ENCODE data around the gene LTBP1. TPM values are rescaled to one million over a fixed set of nuclear protein-coding genes. Genes with fewer than 3 reads are reported as not detected.

LTBP1 gene
- total and polyA plus RNA-seq, 2 of the 13 experiments (the other 11 are each of a cell fraction or from before 2014, with no cell fraction given): 0.12 to 0.22 TPM

DNA sequence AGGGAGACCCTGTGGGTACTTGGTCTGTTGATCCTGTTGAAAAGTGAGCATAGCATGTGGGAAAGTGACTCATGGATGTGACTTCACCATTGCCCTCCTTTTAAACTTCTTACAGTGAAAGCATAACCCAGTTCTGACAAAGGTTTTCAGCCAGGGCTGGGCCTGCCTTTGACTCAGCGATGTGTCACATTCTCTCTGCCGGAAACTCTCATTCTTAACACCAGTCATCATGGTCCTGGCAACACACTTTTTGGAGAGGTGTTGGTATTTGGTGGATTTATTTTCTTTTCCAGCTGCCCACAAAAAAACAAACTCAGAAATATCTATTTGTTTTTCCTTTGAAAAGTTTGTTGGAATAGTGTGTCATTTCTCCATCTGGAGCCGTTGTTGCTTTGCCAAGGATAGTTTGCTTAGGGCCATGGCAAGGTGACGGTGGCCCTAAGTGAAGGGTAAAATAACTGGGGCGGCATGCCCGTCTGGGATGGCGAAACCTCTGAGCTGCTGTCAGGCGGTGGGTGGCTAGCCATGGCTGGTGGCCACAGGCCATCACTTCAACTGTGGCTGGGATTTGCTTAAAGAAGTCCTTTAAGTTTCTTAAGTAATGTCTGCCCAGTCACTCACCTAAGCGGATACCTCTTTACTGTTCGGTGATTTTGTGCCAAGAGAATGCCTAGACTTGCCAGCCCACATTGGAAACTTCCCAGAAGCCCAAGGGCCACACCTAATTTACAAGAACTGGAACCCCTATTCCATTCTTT lies 123.3 kb downstream of the LTBP1 start:
- Histone ChIP-seq H3K9ac (ENCODE audit: insufficient read depth, low read depth, low read length) (no peak overlapping the region), H3K36me3 (replicated peaks in 1 of 2; ENCODE audit: control insufficient read depth in 1 of 2, insufficient read depth in 2 of 2, low read length in 2 of 2) (no peaks in the 10 kb centered on the region), H2AFZ (ENCODE audit: low read length) (no peak overlapping the region), H3K4me3 (replicated peaks in 1 of 3; ENCODE audit: insufficient read depth in 1 of 3, low read depth in 2 of 3, low read length in 3 of 3) (no peak overlapping the region), H3K9me3 (ENCODE audit: low read length) (no peaks in the 10 kb centered on the region), H3K79me2 (ENCODE audit: insufficient read depth, low read length) (no peaks in the 10 kb centered on the region), H3K4me2 (ENCODE audit: low read depth, low read length) (no peak overlapping the region), H4K20me1 (ENCODE audit: insufficient read depth, low read length) (no peaks in the 10 kb centered on the region), H3K27me3 (ENCODE audit: control insufficient read depth in 1 of 2, insufficient read depth in 2 of 2, low read length in 2 of 2) (peaks cover 0 to 13% of the 10 kb centered on the region in 2 experiments; a peak in 2 of 5 replicates), H3K4me1 (ENCODE audit: insufficient read depth, low read length) (no peaks in the 10 kb centered on the region), H3K27ac (ENCODE audit: extremely low read length, insufficient read depth, low read length) (no peak overlapping the region)
- ATAC-seq (no peak; the same call in 1 of the 3 replicates), DNase-seq (ENCODE audit: low spot score) (peak; percentile 48), FAIRE-seq (no peak)
- no peak for TF ChIP-seq MED8 (CRISPR knock-in tag; IDR thresholded peaks at IDR 0.05; ENCODE audit: insufficient replicate concordance)
- TF ChIP-seq ZBTB21 (CRISPR knock-in tag; IDR thresholded peaks at IDR 0.05): peak; percentile 73
- TF ChIP-seq FOSL2 (CRISPR knock-in tag; IDR thresholded peaks at IDR 0.05): peak; percentile 75; the same call in 1 of the 2 replicates
- no TSS peak for BruUV-seq (replicated peaks)
- in situ Hi-C loops (cut with HindIII; ENCODE audit: extremely low pct_ligation_motif_present, low pct_unique_long_range_greater_than_20kb) (no loop called here), intact Hi-C loops (cut with micrococcal nuclease; ENCODE audit: unreplicated experiment) (no loop called here)
- POLR2A ChIA-PET: no interaction called here
- CTCF ChIA-PET (ENCODE audit: low intra/inter-chr PET ratio, low total read pairs): no interaction called here
- WGBS (ENCODE audit: low lambda C conversion rate): 14% methylated on average over 10 of the region's 10 CpGs

GRCh38 chr2:33071591-33071990 lies 124.8 kb downstream of the LTBP1 start:
- Histone ChIP-seq H3K9ac (ENCODE audit: insufficient read depth, low read depth, low read length) (no peak overlapping the region), H3K4me1 (ENCODE audit: insufficient read depth, low read length) (no peaks in the 10 kb centered on the region), H3K27ac (ENCODE audit: extremely low read length, insufficient read depth, low read length) (no peak overlapping the region), H3K27me3 (ENCODE audit: control insufficient read depth in 1 of 2, insufficient read depth in 2 of 2, low read length in 2 of 2) (peaks cover 0 to 13% of the 10 kb centered on the region in 2 experiments; a peak in 2 of 5 replicates), H4K20me1 (ENCODE audit: insufficient read depth, low read length) (no peaks in the 10 kb centered on the region), H3K4me3 (replicated peaks in 1 of 3; ENCODE audit: insufficient read depth in 1 of 3, low read depth in 2 of 3, low read length in 3 of 3) (no peak overlapping the region), H3K9me3 (ENCODE audit: low read length) (no peaks in the 10 kb centered on the region), H2AFZ (ENCODE audit: low read length) (no peak overlapping the region), H3K36me3 (replicated peaks in 1 of 2; ENCODE audit: control insufficient read depth in 1 of 2, insufficient read depth in 2 of 2, low read length in 2 of 2) (no peaks in the 10 kb centered on the region), H3K4me2 (ENCODE audit: low read depth, low read length) (no peak overlapping the region), H3K79me2 (ENCODE audit: insufficient read depth, low read length) (no peaks in the 10 kb centered on the region)
- intact Hi-C loops (cut with micrococcal nuclease; ENCODE audit: unreplicated experiment): no loop called here
- DNase-seq (ENCODE audit: low spot score) (no peak), ATAC-seq (no peak), FAIRE-seq (no peak)
- POLR2A ChIA-PET: no interaction called here
- BruUV-seq (replicated peaks): no TSS peak
- CTCF ChIA-PET (ENCODE audit: low intra/inter-chr PET ratio, low total read pairs): no interaction called here
- in situ Hi-C loops (cut with HindIII; ENCODE audit: extremely low pct_ligation_motif_present, low pct_unique_long_range_greater_than_20kb): no loop called here
- 15% methylated on average over 5 of the region's 5 CpGs for WGBS (ENCODE audit: low lambda C conversion rate)
- TF ChIP-seq ELK4 (CRISPR knock-in tag; IDR thresholded peaks at IDR 0.05; ENCODE audit: borderline replicate concordance) (no peak), RBM22 (optimal IDR thresholded peaks at IDR 0.05; ENCODE audit: low read length) (no peak), AHDC1 (CRISPR knock-in tag; IDR thresholded peaks at IDR 0.05; ENCODE audit: borderline replicate concordance) (no peak)
- TF ChIP-seq, protein P1, sequence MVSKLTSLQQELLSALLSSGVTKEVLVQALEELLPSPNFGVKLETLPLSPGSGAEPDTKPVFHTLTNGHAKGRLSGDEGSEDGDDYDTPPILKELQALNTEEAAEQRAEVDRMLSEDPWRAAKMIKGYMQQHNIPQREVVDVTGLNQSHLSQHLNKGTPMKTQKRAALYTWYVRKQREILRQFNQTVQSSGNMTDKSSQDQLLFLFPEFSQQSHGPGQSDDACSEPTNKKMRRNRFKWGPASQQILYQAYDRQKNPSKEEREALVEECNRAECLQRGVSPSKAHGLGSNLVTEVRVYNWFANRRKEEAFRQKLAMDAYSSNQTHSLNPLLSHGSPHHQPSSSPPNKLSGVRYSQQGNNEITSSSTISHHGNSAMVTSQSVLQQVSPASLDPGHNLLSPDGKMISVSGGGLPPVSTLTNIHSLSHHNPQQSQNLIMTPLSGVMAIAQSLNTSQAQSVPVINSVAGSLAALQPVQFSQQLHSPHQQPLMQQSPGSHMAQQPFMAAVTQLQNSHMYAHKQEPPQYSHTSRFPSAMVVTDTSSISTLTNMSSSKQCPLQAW (CRISPR knock-in tag; IDR thresholded peaks at IDR 0.05): no peak

Data from HepG2 (cell line).